OCI-LY7 (cell line): ENCODE data around the gene DBNDD1. TPM values are rescaled to one million over a fixed set of nuclear protein-coding genes. Genes with fewer than 3 reads are reported as not detected.

Experiments used
- BruUV-seq: library from RNA; stranded (reverse); fragments of 400-500 nt; replicated peaks from 2 replicates; lab custom pipeline; 2021; lab: Mats Ljungman, UMichigan
- CTCF ChIA-PET: fragments of 300-600 bp; sonication (Branson Sonifier 250); formaldehyde crosslinking; loops from one replicate; lab custom pipeline; 2022; ENCODE audit warnings: antibody characterized with exemption; ENCODE audit not compliant: unreplicated experiment; lab: Charles Lee
- POLR2A ChIA-PET: fragments of 300-600 bp; sonication (Branson Sonifier 250); formaldehyde crosslinking; loops from one replicate; lab custom pipeline; 2022; ENCODE audit warnings: antibody characterized with exemption; lab: Charles Lee
- DNase-seq: peaks from one replicate; pipeline ENCODE4 v3.0.0-alpha.2; 2015; ENCODE audit warnings: low spot score
- H2AFZ ChIP-seq: fragments of 200-600 bp; sonication (generic), shearing (Covaris generic); 2 replicates; pipeline ENCODE4 v1.6.1; 2014; ENCODE audit warnings: mild to moderate bottlenecking, antibody characterized with exemption, low read length, moderate library complexity
- H3K27ac ChIP-seq: fragments of 200-600 bp; sonication (generic); 2 replicates; pipeline ENCODE4 v1.5.1; 2014; ENCODE audit warnings: mixed run types, low read depth, mild to moderate bottlenecking, moderate library complexity, low read length, inconsistent platforms; ENCODE audit not compliant: poor library complexity, severe bottlenecking
- H3K36me3 ChIP-seq: fragments of 200-600 bp; sonication (generic); 2 replicates; pipeline ENCODE4 v1.6.1; 2014; ENCODE audit warnings: mild to moderate bottlenecking, antibody characterized with exemption, low read length, moderate library complexity, mixed read lengths; ENCODE audit not compliant: insufficient read depth
- H3K4me1 ChIP-seq: fragments of 200-600 bp; sonication (generic); 2 replicates; pipeline ENCODE4 v1.5.1; 2014; ENCODE audit warnings: mild to moderate bottlenecking, low read length; ENCODE audit not compliant: insufficient read depth, poor library complexity, severe bottlenecking
- H3K4me2 ChIP-seq: fragments of 200-600 bp; sonication (generic); 2 replicates; pipeline ENCODE4 v1.6.1; 2014; ENCODE audit warnings: mild to moderate bottlenecking, low read length
- H3K4me3 ChIP-seq: fragments of 200-600 bp; sonication (generic); 2 replicates; pipeline ENCODE4 v1.5.1; 2014; ENCODE audit warnings: mild to moderate bottlenecking, low read depth, low read length; ENCODE audit not compliant: poor library complexity, severe bottlenecking
- H3K79me2 ChIP-seq: fragments of 200-600 bp; sonication (generic); 2 replicates; pipeline ENCODE4 v1.6.1; 2016; ENCODE audit warnings: low read depth, mild to moderate bottlenecking, low read length, moderate library complexity, mixed read lengths; ENCODE audit not compliant: insufficient read depth
- H3K9me2 ChIP-seq: fragments of 200-600 bp; sonication (generic); 2 replicates; pipeline ENCODE4 v1.6.1; 2016; ENCODE audit warnings: mild to moderate bottlenecking, low read length, mixed read lengths; ENCODE audit not compliant: insufficient read depth
- H3K9me3 ChIP-seq: fragments of 200-600 bp; sonication (generic); 2 replicates; pipeline ENCODE4 v1.6.1; 2014; ENCODE audit warnings: mild to moderate bottlenecking, mixed run types, low read length, mixed read lengths
- H4K20me1 ChIP-seq: fragments of 200-600 bp; sonication (generic); 2 replicates; pipeline ENCODE4 v1.6.1; 2014; ENCODE audit warnings: mild to moderate bottlenecking, antibody characterized with exemption, low read length, moderate library complexity, mixed read lengths; ENCODE audit not compliant: insufficient read depth
- CTCF ChIP-seq: fragments of 200-600 bp; sonication (generic); conservative IDR thresholded peaks from 2 replicates; pipeline ENCODE4 v1.5.1; 2014; ENCODE audit warnings: mild to moderate bottlenecking, antibody characterized with exemption, low read length, moderate library complexity, mixed read lengths
- EZH2phosphoT487 ChIP-seq: fragments of 200-600 bp; sonication (generic); IDR thresholded peaks from 2 replicates; pipeline ENCODE4 v1.6.1; 2018; ENCODE audit warnings: low read depth, borderline replicate concordance, mild to moderate bottlenecking, mixed run types, antibody characterized with exemption, low read length, moderate library complexity, mixed read lengths
- intact Hi-C: fragments of 100-400 bp; cut with micrococcal nuclease; formaldehyde crosslinking; loops from one replicate; pipeline ENCODE4 v1.10.0; 2022; ENCODE audit not compliant: unreplicated experiment
- total RNA-seq, 2 experiments: library from RNA; depleted of rRNA in 1 of 2; stranded (reverse); fragments of >200 nt in 1 of 2; shearing (Covaris generic) in 1 of 2; gene quantifications; 2 replicates each; pipeline ENCODE4 v1.2.3, GENCODE V29; 2014 to 2022

DBNDD1 gene
- total RNA-seq, 2 experiments from 2014 or later: 0.57 to 0.98 TPM

GRCh38 chr16:89962754-89963498, 56.3 kb downstream of the DBNDD1 start:
- H3K79me2 ChIP-seq: peaks cover 14% of the 10 kb centered on the region; the same call in 1 of the 2 replicates
- DNase-seq: no peak
- H3K4me2 ChIP-seq: no peak overlapping the region
- no peaks in the 10 kb centered on the region for H3K9me2 ChIP-seq
- no peak overlapping the region for H2AFZ ChIP-seq
- no peaks in the 10 kb centered on the region for H3K9me3 ChIP-seq
- peaks cover 8% of the 10 kb centered on the region; the same call in 1 of the 2 replicates for H4K20me1 ChIP-seq
- ChIA-PET POLR2A (no interaction called here), CTCF (no interaction called here)
- TF ChIP-seq EZH2phosphoT487 (no peak), CTCF (no peak)
- H3K4me1 ChIP-seq: peaks cover 9% of the 10 kb centered on the region
- intact Hi-C loops: no loop called here
- BruUV-seq: no TSS peak
- peaks cover 100% of the 10 kb centered on the region for H3K36me3 ChIP-seq
- H3K27ac ChIP-seq: no peak overlapping the region
- H3K4me3 ChIP-seq: no peak overlapping the region

- no peaks in the 10 kb centered on the region for H3K9me3 ChIP-seq
- ChIA-PET POLR2A (no interaction called here), CTCF (no interaction called here)
- no peak overlapping the region for H3K4me3 ChIP-seq
- no peaks in the 10 kb centered on the region for H3K9me2 ChIP-seq
- no peak overlapping the region for H2AFZ ChIP-seq
- peaks cover 24% of the 10 kb centered on the region; the same call in 1 of the 2 replicates for H3K79me2 ChIP-seq
- H3K27ac ChIP-seq: no peak overlapping the region
- H3K36me3 ChIP-seq: peaks cover 100% of the 10 kb centered on the region
- BruUV-seq: no TSS peak
- H3K4me1 ChIP-seq: peaks cover 19% of the 10 kb centered on the region
- DNase-seq: no peak
- TF ChIP-seq CTCF: no peak
- no peak for TF ChIP-seq EZH2phosphoT487
- intact Hi-C loops: no loop called here
- no peak overlapping the region for H3K4me2 ChIP-seq
- H4K20me1 ChIP-seq: peaks cover 8% of the 10 kb centered on the region; the same call in 1 of the 2 replicates
Measured at GRCh38 chr16:89961920-89962319, 57.3 kb downstream of the DBNDD1 start.

- Histone ChIP-seq H3K27ac (no peak overlapping the region), H4K20me1 (peaks cover 8% of the 10 kb centered on the region; the same call in 1 of the 2 replicates), H3K9me3 (no peaks in the 10 kb centered on the region), H3K4me1 (peaks cover 28% of the 10 kb centered on the region), H3K4me3 (no peak overlapping the region), H3K4me2 (no peak overlapping the region), H3K9me2 (no peaks in the 10 kb centered on the region), H3K36me3 (peaks cover 97% of the 10 kb centered on the region), H2AFZ (no peak overlapping the region), H3K79me2 (peaks cover 25% of the 10 kb centered on the region; the same call in 1 of the 2 replicates)
- no TSS peak for BruUV-seq
- TF ChIP-seq CTCF (no peak), EZH2phosphoT487 (no peak)
- intact Hi-C loops: no loop called here
- no peak for DNase-seq
- POLR2A ChIA-PET: no interaction called here
- CTCF ChIA-PET: no interaction called here
Measured at GRCh38 chr16:89960966-89961365, 58.3 kb downstream of the DBNDD1 start.
